SU-DHL-6 (cell line): ENCODE results near the gene DENND5B.

Experiments used
- CTCF ChIP-seq: fragments of 200-600 bp; sonication (generic); IDR thresholded peaks from one replicate; pipeline ENCODE4 v1.5.1; 2017; ENCODE audit warnings: antibody characterized with exemption, mild to moderate bottlenecking, low read length, moderate library complexity; ENCODE audit not compliant: insufficient read depth, poor library complexity, severe bottlenecking
- EZH2phosphoT487 ChIP-seq: fragments of 200-600 bp; sonication (generic), shearing (Covaris generic); conservative IDR thresholded peaks from 2 replicates; pipeline ENCODE4 v1.6.1; 2018; ENCODE audit warnings: mild to moderate bottlenecking, antibody characterized with exemption, low read length, moderate library complexity, mixed read lengths

GRCh38 chr12:31634620-31635019 lies 43.7 kb upstream of the DENND5B start:
- no peak for TF ChIP-seq CTCF
- TF ChIP-seq EZH2phosphoT487 = no peak
